HG03378 (cell line): Measurements from ENCODE around the gene PCP2.

Experiments
- ATAC-seq: cut with Tn5 transposase; IDR thresholded peaks from one replicate; pipeline ENCODE4 v1.9.1; 2021; ENCODE audit warnings: mild to moderate bottlenecking, moderate library complexity; ENCODE audit not compliant: unreplicated experiment

PCP2 gene

DNA sequence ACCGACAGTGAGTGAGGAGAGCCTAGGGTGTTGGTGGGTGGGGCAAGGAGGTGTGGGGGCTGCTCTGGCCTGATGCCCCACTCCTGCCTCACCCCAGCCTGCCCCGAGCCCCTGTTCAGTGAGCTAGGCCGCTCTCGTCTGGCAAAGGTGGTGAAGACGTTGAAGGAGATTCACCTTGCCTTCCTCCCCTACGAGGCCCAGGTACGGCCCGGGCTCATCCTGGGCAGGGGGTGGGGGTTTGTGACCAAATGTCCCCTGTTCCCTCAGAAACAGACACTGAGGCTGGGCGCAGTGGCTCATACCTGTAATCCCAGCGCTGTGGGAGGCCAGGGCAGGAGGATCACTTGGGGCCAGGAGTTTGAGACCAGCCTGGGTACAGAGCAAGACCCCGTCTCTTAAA lies 7.3 kb upstream of the PCP2 start:
- no peak for ATAC-seq

DNA sequence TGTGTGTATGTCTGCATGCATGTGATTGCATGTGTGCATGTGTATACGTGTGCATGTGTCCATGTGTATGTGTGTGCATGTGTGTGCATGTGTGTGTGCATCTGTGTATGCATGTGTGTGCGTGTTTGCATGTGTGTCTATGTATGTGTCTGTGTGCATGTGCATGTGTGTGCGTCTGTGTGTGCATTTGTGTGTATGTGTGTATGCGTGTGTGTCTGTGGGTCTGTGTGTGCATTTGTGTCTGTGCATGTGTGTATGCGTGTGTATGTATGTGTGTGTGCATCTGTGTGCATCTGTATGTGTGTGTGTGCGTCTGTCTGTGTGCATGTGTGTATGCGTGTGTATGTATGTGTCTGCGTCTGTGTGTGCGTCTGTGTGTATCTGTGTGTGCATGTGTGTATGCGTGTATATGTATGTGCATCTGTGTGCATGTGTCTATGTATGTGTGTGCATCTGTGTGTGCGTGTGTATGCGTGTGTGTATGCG lies 6.4 kb upstream of the PCP2 start:
- ATAC-seq, result no peak

DNA sequence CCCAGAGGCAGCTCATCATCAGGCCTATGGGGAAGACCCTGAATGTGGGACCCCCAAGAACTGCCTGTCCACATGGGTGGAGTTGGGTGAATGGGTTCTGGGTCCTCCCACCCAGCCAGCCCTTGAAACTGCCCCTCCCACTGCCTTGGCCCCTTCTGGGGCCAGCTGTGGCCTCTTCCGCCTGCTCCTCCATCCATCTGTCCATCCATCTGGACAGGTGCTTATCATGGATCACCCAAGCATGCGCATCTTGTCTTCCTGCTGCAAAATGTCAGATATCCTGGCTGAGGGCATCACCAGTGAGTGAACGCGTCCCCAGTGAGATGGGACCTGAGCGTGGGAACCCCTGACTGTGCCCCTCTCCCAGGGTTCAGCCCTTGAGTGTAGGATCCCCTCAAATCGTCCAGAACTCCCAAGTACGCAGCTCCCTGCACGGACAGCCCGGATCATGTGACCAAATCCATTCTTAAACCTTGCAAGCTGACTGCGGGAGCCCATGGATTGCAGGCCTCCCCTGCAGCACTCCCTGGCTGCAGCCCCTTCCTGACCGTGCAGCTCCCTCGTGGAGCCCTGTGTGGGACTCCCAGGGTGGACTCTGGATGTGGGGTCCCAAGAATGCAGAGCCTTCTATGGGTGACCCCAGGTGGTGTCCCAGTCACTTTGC lies 5.4 kb upstream of the PCP2 start:
- ATAC-seq, result no peak

- ATAC-seq, result no peak
These were observed 4.1 kb upstream of the PCP2 start for GRCh38 chr19:7637374-7638256.

DNA sequence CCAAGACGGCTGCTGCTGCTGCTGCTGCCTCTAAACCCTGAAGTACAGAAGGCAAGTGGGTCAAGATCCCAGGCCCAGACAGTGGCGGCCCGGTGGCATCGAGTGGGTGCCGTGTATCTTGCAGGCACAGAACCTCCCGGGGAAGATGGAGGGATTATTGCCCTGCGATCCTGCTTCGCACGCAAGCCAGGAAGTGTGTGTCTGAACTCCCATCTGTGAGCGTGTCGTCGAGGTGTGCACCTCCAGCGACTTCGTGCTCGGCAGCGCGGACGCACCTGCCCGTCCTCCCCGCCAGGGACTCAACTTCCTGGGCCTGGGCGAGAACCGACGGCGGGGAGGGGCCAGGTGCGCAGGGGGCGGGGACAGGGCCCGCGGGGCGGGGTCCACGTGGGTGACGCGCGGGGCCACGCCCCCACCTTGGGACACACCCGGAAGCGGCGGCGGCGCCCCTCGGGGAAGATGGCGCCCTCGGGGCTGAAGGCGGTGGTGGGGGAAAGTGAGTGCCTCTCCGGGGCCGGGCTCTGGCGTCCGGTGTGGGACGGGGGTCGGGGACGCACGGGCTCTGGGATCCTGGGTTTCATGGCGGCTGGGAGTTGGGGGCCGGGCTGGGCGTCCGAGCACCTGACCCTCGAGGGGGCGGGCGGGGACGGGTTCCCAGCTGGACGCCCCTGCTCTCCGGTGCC lies 3.3 kb upstream of the PCP2 start, which contains the start of gene STXBP2:
Gene STXBP2 (plus strand): TSS at position 420 of the 683 bp plus-strand sequence. CDS start 40 bp downstream, at position 460.
- no peak for ATAC-seq

DNA sequence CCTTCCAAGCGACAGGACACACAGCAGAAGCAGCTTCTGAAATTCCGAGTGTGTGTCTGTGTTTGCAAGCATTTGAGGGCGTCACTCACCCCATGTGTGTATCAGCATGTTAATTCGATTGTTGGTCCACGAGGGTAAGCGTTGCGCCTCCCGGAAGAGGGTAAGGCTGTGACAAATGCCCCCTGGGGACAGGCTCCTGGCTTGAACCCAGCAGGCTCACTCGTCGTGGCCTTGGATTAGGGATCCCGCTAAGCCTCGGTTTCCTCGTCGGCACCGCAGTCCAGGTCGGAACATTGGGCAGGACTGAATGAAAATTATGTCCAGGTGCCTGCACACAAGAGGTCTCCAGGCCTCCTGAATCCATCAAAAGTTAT lies 2.8 kb upstream of the PCP2 start:
- ATAC-seq, result no peak

GRCh38 chr19:7635670-7636069 lies 2.2 kb upstream of the PCP2 start:
- ATAC-seq, result no peak

GRCh38 chr19:7632340-7633203 lies 947 bp downstream of the PCP2 start:
- no peak for ATAC-seq

- no peak for ATAC-seq
These were observed 1.9 kb downstream of the PCP2 start for GRCh38 chr19:7631577-7631976.

DNA sequence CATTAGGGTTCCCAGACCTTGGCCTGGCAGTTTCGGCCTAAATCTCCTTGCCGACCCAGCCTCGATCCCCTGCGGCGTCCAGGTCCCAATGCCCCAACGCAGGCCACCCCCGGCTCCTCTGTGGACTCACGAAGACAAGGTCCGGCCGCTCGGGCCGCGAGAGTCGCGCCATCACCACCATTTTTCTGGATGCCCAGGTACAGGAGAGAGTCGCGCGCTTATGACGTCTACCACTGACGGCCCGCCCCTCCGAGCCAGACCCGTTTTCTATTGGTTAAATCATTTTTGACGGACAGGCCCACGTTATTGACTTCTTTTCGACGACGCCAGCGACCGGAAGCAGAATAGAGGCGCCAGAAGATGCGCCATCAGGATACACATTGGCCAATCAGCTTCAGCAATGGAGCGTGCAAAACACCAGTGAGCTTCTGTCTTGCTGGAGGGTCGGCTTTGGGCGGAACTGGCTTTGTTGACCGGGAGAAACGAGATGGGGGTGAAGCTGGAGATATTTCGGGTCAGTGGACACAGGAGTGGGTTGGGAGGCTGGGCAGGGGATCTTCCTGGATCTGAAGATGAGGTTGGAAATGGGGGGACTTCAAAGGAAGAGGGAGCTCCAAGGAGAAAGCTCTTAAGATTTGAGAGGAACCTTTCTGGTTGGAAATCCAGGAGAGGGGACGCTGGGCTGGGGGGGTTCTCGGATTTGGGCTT lies 4.0 kb downstream of the PCP2 start, which contains the start of the genes PET100 and XAB2:
Gene PET100 (plus strand): TSS at position 447 of the 708 bp plus-strand sequence. CDS start 41 bp downstream, at position 488.
Gene XAB2 (minus strand): TSS at position 199 of the 708 bp plus-strand sequence. CDS start 18 bp downstream, at position 181.
- peak; percentile 73 for ATAC-seq

DNA sequence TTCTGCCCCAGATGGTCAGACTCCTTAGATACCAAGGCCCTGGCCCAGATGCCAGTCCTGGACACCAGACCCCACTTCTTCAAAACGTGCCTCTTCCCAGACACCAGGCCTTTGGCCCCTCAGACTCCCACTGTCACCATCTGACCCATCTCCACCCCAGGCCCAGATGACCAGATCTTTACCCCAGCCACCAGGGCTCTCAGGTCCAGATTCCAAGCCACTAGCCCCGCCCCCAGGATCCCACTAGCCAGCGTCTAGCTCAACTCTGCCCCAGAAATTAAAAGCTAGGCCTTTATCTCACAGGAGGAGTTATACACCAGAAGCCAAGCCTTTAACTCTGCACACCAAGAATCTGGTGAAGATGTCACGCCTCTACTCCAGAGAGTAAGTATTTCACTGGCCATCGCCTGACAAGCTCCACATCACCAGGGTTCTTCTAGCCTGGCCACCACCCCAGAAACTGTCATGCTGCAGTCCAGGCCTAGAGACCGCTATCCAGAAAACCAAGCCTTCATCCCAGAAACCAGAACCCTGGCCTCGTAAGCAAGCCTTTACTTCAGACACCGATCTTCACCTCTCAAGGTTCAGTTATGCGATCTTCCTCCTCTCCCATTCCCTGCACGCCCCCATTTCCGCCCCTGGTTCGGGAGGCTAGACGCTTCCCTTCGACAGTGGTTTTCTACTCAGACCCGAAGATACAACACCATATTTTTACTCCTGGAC lies 4.8 kb downstream of the PCP2 start:
- no peak for ATAC-seq

GRCh38 chr19:7627166-7627565 lies 6.4 kb downstream of the PCP2 start:
- ATAC-seq, result no peak

DNA sequence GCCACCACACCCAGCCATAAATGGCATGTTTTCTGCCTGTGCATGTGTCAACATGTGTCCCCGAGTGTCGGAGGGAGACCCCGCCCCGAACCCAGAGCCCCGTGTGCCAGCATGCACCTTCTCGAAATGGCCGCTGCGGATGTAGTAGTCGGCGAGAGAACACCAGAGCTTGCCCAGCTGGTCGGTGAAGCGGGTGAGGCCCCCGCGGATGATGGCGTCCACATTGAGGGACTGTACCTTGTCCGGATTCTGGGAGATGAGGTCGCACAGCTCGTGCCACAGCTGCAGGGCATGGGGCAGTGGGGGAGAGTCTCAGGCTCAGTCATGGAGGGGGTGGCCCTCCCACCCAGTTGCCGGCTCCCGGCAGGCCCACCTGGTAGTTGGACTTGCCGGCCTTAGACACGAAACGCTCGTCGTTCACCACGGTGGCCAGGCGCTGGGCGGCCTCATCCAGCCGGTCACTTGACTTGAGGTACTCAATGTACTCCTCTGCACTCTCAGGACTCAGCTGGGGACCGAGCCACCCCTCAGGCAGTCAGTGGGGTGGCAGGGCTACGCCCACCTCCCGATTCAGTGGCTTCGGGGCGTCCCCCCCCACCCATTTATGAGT lies 7.7 kb downstream of the PCP2 start:
- ATAC-seq, result no peak

DNA sequence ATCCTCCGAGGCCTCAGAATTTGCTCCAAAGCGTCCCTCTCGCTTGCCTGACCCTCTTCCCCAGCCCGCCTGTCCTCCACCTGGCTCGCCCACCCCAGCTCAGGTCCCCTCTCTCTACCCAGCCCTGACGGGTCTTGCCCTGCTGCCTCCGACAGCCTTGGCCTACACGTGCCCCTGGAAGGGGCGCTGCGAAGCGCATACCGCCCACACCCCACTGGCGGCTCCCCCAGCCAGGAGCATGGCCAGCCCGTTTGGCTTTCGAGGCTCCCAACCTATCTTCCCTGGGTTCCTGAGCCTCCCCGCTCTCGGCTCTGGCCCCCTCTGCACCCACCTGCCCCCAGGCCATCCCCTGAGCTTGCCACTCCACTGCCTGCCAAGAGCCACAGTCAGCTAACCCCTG lies 8.7 kb downstream of the PCP2 start:
- no peak for ATAC-seq

GRCh38 chr19:7623725-7624603 lies 9.6 kb downstream of the PCP2 start:
- ATAC-seq, result no peak

DNA sequence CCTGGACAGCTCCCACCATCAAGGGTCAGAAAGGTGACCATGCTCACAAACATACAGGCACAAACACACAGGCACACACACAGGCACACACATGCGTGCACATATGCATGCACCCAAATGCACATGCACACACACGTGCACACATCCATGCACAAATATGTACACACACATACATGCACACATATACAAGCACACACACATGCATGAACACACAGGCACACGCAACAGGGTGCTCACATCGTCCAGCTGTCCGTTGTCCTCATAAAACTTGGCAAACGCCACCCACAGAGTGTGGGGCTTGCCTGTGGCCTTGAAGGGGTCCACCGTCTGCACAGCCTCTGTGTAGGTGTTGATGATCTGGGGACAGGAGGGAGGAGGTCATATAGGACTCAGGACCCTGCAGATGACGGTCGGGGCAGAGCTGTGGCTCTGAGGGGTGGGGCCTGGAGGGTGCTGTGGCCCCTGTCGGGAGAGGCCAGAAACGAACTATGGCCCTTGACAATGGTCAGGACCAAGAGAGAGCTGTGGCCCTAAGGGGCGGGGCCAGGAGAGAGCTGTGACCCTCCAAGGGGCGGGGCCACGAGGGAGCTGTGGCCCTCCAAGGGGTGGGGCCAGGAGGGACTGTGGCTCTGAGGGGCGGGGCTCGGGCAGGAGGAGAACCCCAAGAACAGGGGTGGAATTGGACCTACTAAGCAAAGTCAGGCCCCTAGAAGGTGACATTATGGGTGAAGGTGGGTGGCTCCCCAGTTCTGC lies 10.4 kb downstream of the PCP2 start:
- no peak for ATAC-seq
